HG03108 (cell line): Measurements from ENCODE around the gene PSMD14.

Experiments used
- ATAC-seq: cut with Tn5 transposase; IDR thresholded peaks from one replicate; pipeline ENCODE4 v1.9.1; 2021; ENCODE audit warnings: moderate library complexity; ENCODE audit not compliant: unreplicated experiment

PSMD14 gene

GRCh38 chr2:161434118-161434517, 125.9 kb downstream of the PSMD14 start:
- no peak for ATAC-seq

GRCh38 chr2:161436411-161436810, 128.2 kb downstream of the PSMD14 start:
- ATAC-seq: no peak

DNA sequence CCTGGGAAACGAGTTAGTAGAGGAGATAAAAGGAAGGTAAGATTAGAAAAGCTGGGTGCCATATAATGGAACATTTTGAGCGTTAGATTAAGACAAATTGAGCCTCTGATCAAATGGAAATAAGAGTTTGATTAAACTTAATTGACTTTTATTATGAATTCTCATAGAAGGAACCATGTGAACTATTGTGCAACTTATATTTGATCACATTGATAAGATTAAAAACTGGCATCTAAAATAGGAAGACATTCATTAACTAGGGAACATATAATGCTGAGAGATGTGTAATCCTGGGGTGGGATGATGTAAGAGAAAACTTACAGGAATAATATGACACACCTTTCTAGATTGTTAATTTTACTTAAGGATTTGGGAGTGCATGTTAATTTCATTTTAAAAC, 130.4 kb downstream of the PSMD14 start:
- ATAC-seq: no peak

- no peak for ATAC-seq
These were observed 136.9 kb downstream of the PSMD14 start for GRCh38 chr2:161445097-161445496.

GRCh38 chr2:161448431-161448830, 140.2 kb downstream of the PSMD14 start:
- no peak for ATAC-seq
